ENCODE results near the gene NDOR1. TPM values are rescaled to one million over a fixed set of nuclear protein-coding genes. Genes with fewer than 3 reads are reported as not detected.
A peak's percentile ranks its signal among the peaks of the same experiment; 100 is the strongest.
"Not testable (repeated sequence)": the region's sequence is repeated elsewhere in the genome, so short reads cannot be mapped to it uniquely, and the experiment has no call there.

The NDOR1 gene
- polyA plus RNA-seq, 2 of the 4 experiments (the other 2 are of a cell fraction): 5.6 to 19.5 TPM

- TF ChIP-seq FOSL2 (IDR thresholded peaks at IDR 0.05) (peak; percentile 42; the same call in 1 of the 2 replicates), FOSL2 (CRISPR knock-in tag; IDR thresholded peaks at IDR 0.05) (peak; percentile 50), ZFP36 (IDR thresholded peaks at IDR 0.05; ENCODE audit: borderline replicate concordance, partially characterized antibody) (no peak), GATA3 (IDR thresholded peaks at IDR 0.05; ENCODE audit: borderline replicate concordance) (no peak), SREBF2 (IDR thresholded peaks at IDR 0.05) (no peak), ZSCAN20 (CRISPR knock-in tag; IDR thresholded peaks at IDR 0.05) (no peak), BCL3 (IDR thresholded peaks at IDR 0.05) (0 out of 3 replicates have a peak, but pooled peaks have one; percentile 46), PBX3 (IDR thresholded peaks at IDR 0.05) (no peak), RAD21 (conservative IDR thresholded peaks at IDR 0.05 in 1 of 2, IDR thresholded peaks at IDR 0.05 in 1 of 2) (no peak), KDM1A (IDR thresholded peaks at IDR 0.05; ENCODE audit: low read depth) (no peak), HEYL (CRISPR knock-in tag; IDR thresholded peaks at IDR 0.05) (no peak), ELK1 (IDR thresholded peaks at IDR 0.05; ENCODE audit: low read depth, low read length) (no peak), CBX8 (IDR thresholded peaks at IDR 0.05) (no peak), HDAC2 (IDR thresholded peaks at IDR 0.05) (no peak), ESRRA (IDR thresholded peaks at IDR 0.05; ENCODE audit: borderline replicate concordance, low read length) (no peak), JUN (IDR thresholded peaks at IDR 0.05) (peak in 1 of 2 experiments; percentile 78; a peak in 3 of 5 replicates), HOXA7 (CRISPR knock-in tag; IDR thresholded peaks at IDR 0.05) (no peak)
- TF ChIP-seq, protein P1, sequence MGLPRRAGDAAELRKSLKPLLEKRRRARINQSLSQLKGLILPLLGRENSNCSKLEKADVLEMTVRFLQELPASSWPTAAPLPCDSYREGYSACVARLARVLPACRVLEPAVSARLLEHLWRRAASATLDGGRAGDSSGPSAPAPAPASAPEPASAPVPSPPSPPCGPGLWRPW (IDR thresholded peaks at IDR 0.05): no peak
- TF ChIP-seq, protein P2, sequence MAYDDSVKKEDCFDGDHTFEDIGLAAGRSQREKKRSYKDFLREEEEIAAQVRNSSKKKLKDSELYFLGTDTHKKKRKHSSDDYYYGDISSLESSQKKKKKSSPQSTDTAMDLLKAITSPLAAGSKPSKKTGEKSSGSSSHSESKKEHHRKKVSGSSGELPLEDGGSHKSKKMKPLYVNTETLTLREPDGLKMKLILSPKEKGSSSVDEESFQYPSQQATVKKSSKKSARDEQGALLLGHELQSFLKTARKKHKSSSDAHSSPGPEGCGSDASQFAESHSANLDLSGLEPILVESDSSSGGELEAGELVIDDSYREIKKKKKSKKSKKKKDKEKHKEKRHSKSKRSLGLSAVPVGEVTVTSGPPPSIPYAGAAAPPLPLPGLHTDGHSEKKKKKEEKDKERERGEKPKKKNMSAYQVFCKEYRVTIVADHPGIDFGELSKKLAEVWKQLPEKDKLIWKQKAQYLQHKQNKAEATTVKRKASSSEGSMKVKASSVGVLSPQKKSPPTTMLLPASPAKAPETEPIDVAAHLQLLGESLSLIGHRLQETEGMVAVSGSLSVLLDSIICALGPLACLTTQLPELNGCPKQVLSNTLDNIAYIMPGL (CRISPR knock-in tag; IDR thresholded peaks at IDR 0.05; ENCODE audit: borderline replicate concordance): no peak
Measured at GRCh38 chr9:137241490-137242268, 36.2 kb downstream of the NDOR1 start (continued).

GRCh38 chr9:137242269-137243203 is 37.0 kb downstream of the NDOR1 start:
- WGBS (ENCODE audit: missing lambda C conversion rate): 61% methylated on average over 25 of the region's 36 CpGs
- no peak for ATAC-seq
- TF ChIP-seq REST (IDR thresholded peaks at IDR 0.05): no peak
- Histone ChIP-seq H3K4me1 (peaks cover 39% of the 10 kb centered on the region), H3K4me3 (peak overlapping the region; percentile 91), H3K4me2 (peak overlapping the region; percentile 98), H3K9me3 (no peaks in the 10 kb centered on the region), H3K27ac (peak overlapping the region; percentile 98 to 99)
- ChIA-PET CTCF (interaction anchor here (0.6 to 13.1 kb wide), 6 partner anchors 18 to 208 kb away, joined by 3 to 236 read pairs (median 3); partner anchors contain the start of genes CYSRT1, NELFB and TOR4A), POLR2A (interaction anchor here (0.6 to 3.3 kb wide), 6 partner anchors 12 to 408 kb away, joined by 3 to 97 read pairs (median 4); partner anchors contain the start of genes MAN1B1 and NELFB)
- no peak for DNase-seq (ENCODE audit: low read depth in 1 of 2, low spot score in 1 of 2)
- FAIRE-seq: no peak

DNA sequence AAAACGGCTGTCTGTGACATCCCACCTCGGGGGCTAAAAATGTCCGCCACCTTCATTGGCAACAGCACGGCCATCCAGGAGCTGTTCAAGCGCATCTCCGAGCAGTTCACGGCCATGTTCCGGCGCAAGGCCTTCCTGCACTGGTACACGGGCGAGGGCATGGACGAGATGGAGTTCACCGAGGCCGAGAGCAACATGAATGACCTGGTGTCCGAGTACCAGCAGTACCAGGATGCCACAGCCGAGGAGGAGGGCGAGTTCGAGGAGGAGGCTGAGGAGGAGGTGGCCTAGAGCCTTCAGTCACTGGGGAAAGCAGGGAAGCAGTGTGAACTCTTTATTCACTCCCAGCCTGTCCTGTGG is 37.7 kb downstream of the NDOR1 start:
- not testable (repeated sequence) for H3K27ac ChIP-seq; ATAC-seq; FAIRE-seq; DNase-seq (ENCODE audit: low read depth in 1 of 2, low spot score in 1 of 2); H3K9me3 ChIP-seq
- H3K4me2 ChIP-seq: peak overlapping the region; percentile 98
- 0 out of 3 replicates have a peak overlapping the region, but pooled peaks have one; percentile 8 for H3K4me3 ChIP-seq
- peaks cover 32% of the 10 kb centered on the region for H3K4me1 ChIP-seq
- ChIA-PET POLR2A (interaction anchor here (0.6 to 3.3 kb wide), 3 partner anchors 12 to 130 kb away, joined by 4 to 97 read pairs (median 7); partner anchors contain the start of gene NELFB), CTCF (interaction anchor here (0.6 to 13.1 kb wide), 4 partner anchors 18 to 209 kb away, joined by 3 to 236 read pairs (median 3); partner anchors contain the start of genes CYSRT1, NELFB and TOR4A)
- 86% methylated on average over 13 of the region's 18 CpGs for WGBS (ENCODE audit: missing lambda C conversion rate)
